Measurements from ENCODE around the gene COL1A1.

Gene COL1A1

GRCh38 chr17:50234581-50234980 is 33.1 kb upstream of the COL1A1 start:
- Histone ChIP-seq H3K9ac (ENCODE audit: insufficient read length) (no peak overlapping the region), H3K27ac (no peak overlapping the region), H3K9me3 (ENCODE audit: low read depth, low read length) (no peaks in the 10 kb centered on the region), H3K36me3 (ENCODE audit: insufficient read depth, low read length) (no peaks in the 10 kb centered on the region), H3K4me3 (no peak overlapping the region)
- TF ChIP-seq EZH2 (IDR thresholded peaks at IDR 0.05) (no peak), FOXP2 (optimal IDR thresholded peaks at IDR 0.05; ENCODE audit: control extremely low read depth, extremely low read length, insufficient read depth) (no peak), POLR2AphosphoS5 (IDR thresholded peaks at IDR 0.05; ENCODE audit: borderline replicate concordance, low read depth, low read length) (no peak)
- DNase-seq (ENCODE audit: low read depth, low spot score) = no peak

GRCh38 chr17:50225701-50226240 is 24.3 kb upstream of the COL1A1 start:
- Histone ChIP-seq H3K9me3 (ENCODE audit: low read depth, low read length) (no peaks in the 10 kb centered on the region), H3K4me3 (no peak overlapping the region), H3K36me3 (ENCODE audit: insufficient read depth, low read length) (no peaks in the 10 kb centered on the region), H3K27ac (no peak overlapping the region), H3K9ac (ENCODE audit: insufficient read length) (no peak overlapping the region)
- no peak for DNase-seq (ENCODE audit: low read depth, low spot score)
- no peak for TF ChIP-seq FOXP2 (optimal IDR thresholded peaks at IDR 0.05; ENCODE audit: control extremely low read depth, extremely low read length, insufficient read depth)
- no peak for TF ChIP-seq EZH2 (IDR thresholded peaks at IDR 0.05)
- no peak for TF ChIP-seq POLR2AphosphoS5 (IDR thresholded peaks at IDR 0.05; ENCODE audit: borderline replicate concordance, low read depth, low read length)

GRCh38 chr17:50222922-50223321 is 21.5 kb upstream of the COL1A1 start:
- Histone ChIP-seq H3K4me3 (no peak overlapping the region), H3K27ac (peak overlapping the region; percentile 94; the same call in 1 of the 2 replicates), H3K9ac (ENCODE audit: insufficient read length) (no peak overlapping the region), H3K9me3 (ENCODE audit: low read depth, low read length) (no peaks in the 10 kb centered on the region), H3K36me3 (ENCODE audit: insufficient read depth, low read length) (no peaks in the 10 kb centered on the region)
- TF ChIP-seq FOXP2 (optimal IDR thresholded peaks at IDR 0.05; ENCODE audit: control extremely low read depth, extremely low read length, insufficient read depth) (no peak), POLR2AphosphoS5 (IDR thresholded peaks at IDR 0.05; ENCODE audit: borderline replicate concordance, low read depth, low read length) (no peak), EZH2 (IDR thresholded peaks at IDR 0.05) (no peak)
- DNase-seq (ENCODE audit: low read depth, low spot score) = no peak

- H3K36me3 ChIP-seq (ENCODE audit: insufficient read depth, low read length) = no peaks in the 10 kb centered on the region
- TF ChIP-seq POLR2AphosphoS5 (IDR thresholded peaks at IDR 0.05; ENCODE audit: borderline replicate concordance, low read depth, low read length) (no peak), FOXP2 (optimal IDR thresholded peaks at IDR 0.05; ENCODE audit: control extremely low read depth, extremely low read length, insufficient read depth) (no peak), EZH2 (IDR thresholded peaks at IDR 0.05) (no peak)
- no peaks in the 10 kb centered on the region for H3K9me3 ChIP-seq (ENCODE audit: low read depth, low read length)
- DNase-seq (ENCODE audit: low read depth, low spot score) = no peak
- peak overlapping the region; percentile 94 for H3K27ac ChIP-seq
- peak overlapping the region; percentile 52 for H3K4me3 ChIP-seq
- H3K9ac ChIP-seq (ENCODE audit: insufficient read length) = peak overlapping the region; percentile 59
These were observed 20.6 kb upstream of the COL1A1 start for GRCh38 chr17:50221864-50222545.

GRCh38 chr17:50221266-50221863 is 19.9 kb upstream of the COL1A1 start:
- DNase-seq (ENCODE audit: low read depth, low spot score) = no peak
- peak overlapping the region; percentile 59 for H3K9ac ChIP-seq (ENCODE audit: insufficient read length)

GRCh38 chr17:50220811-50221210 is 19.4 kb upstream of the COL1A1 start:
- H3K36me3 ChIP-seq (ENCODE audit: insufficient read depth, low read length) = no peaks in the 10 kb centered on the region
- no peak overlapping the region; the same call in 1 of the 2 replicates for H3K4me3 ChIP-seq
- no peak for DNase-seq (ENCODE audit: low read depth, low spot score)
- H3K9me3 ChIP-seq (ENCODE audit: low read depth, low read length) = no peaks in the 10 kb centered on the region
- H3K9ac ChIP-seq (ENCODE audit: insufficient read length) = no peak overlapping the region
- peak overlapping the region; percentile 94; the same call in 1 of the 2 replicates for H3K27ac ChIP-seq
- no peak for TF ChIP-seq POLR2AphosphoS5 (IDR thresholded peaks at IDR 0.05; ENCODE audit: borderline replicate concordance, low read depth, low read length)
- TF ChIP-seq FOXP2 (optimal IDR thresholded peaks at IDR 0.05; ENCODE audit: control extremely low read depth, extremely low read length, insufficient read depth) = no peak
- TF ChIP-seq EZH2 (IDR thresholded peaks at IDR 0.05) = no peak

More at GRCh38 chr17:50221266-50221863, 19.9 kb upstream of the COL1A1 start:
- TF ChIP-seq POLR2AphosphoS5 (IDR thresholded peaks at IDR 0.05; ENCODE audit: borderline replicate concordance, low read depth, low read length) (no peak), EZH2 (IDR thresholded peaks at IDR 0.05) (no peak), FOXP2 (optimal IDR thresholded peaks at IDR 0.05; ENCODE audit: control extremely low read depth, extremely low read length, insufficient read depth) (no peak)
- peak overlapping the region; percentile 52 for H3K4me3 ChIP-seq
- H3K36me3 ChIP-seq (ENCODE audit: insufficient read depth, low read length) = no peaks in the 10 kb centered on the region
- H3K9me3 ChIP-seq (ENCODE audit: low read depth, low read length) = no peaks in the 10 kb centered on the region
- H3K27ac ChIP-seq = peak overlapping the region; percentile 94

- no peak for DNase-seq (ENCODE audit: low read depth, low spot score)
- Histone ChIP-seq H3K36me3 (ENCODE audit: insufficient read depth, low read length) (no peaks in the 10 kb centered on the region), H3K27ac (peak overlapping the region; percentile 40), H3K4me3 (no peak overlapping the region), H3K9me3 (ENCODE audit: low read depth, low read length) (no peaks in the 10 kb centered on the region), H3K9ac (ENCODE audit: insufficient read length) (no peak overlapping the region)
- TF ChIP-seq EZH2 (IDR thresholded peaks at IDR 0.05) = no peak
- TF ChIP-seq POLR2AphosphoS5 (IDR thresholded peaks at IDR 0.05; ENCODE audit: borderline replicate concordance, low read depth, low read length) = no peak
- no peak for TF ChIP-seq FOXP2 (optimal IDR thresholded peaks at IDR 0.05; ENCODE audit: control extremely low read depth, extremely low read length, insufficient read depth)
These were observed 18.6 kb upstream of the COL1A1 start for GRCh38 chr17:50219939-50220465.

GRCh38 chr17:50219342-50219741 is 17.9 kb upstream of the COL1A1 start:
- DNase-seq (ENCODE audit: low read depth, low spot score) = no peak
- Histone ChIP-seq H3K9me3 (ENCODE audit: low read depth, low read length) (no peaks in the 10 kb centered on the region), H3K4me3 (no peak overlapping the region), H3K9ac (ENCODE audit: insufficient read length) (no peak overlapping the region), H3K27ac (peak overlapping the region; percentile 40), H3K36me3 (ENCODE audit: insufficient read depth, low read length) (no peaks in the 10 kb centered on the region)
- TF ChIP-seq POLR2AphosphoS5 (IDR thresholded peaks at IDR 0.05; ENCODE audit: borderline replicate concordance, low read depth, low read length) (no peak), FOXP2 (optimal IDR thresholded peaks at IDR 0.05; ENCODE audit: control extremely low read depth, extremely low read length, insufficient read depth) (no peak)
